Neuron (in vitro differentiated cells): ENCODE measurements around the gene BHLHE23.
"Not testable (repeated sequence)": the region's sequence is repeated elsewhere in the genome, so short reads cannot be mapped to it uniquely, and the experiment has no call there.

Source experiments
- H2AFZ ChIP-seq: one replicate; pipeline ENCODE4 v1.6.1; 2013; ENCODE audit warnings: low read depth, mild to moderate bottlenecking, inconsistent platforms, low read length, moderate library complexity
- H3K27me3 ChIP-seq: one replicate; pipeline ENCODE4 v1.6.1; 2013; ENCODE audit warnings: low read length; ENCODE audit not compliant: insufficient read depth
- H3K36me3 ChIP-seq: one replicate; pipeline ENCODE4 v1.6.1; 2013; ENCODE audit warnings: low read length; ENCODE audit not compliant: insufficient read depth
- H3K4me1 ChIP-seq: one replicate; pipeline ENCODE4 v1.6.1; 2013; ENCODE audit warnings: low read length; ENCODE audit not compliant: insufficient read depth
- H3K4me3 ChIP-seq: 2 replicates; pipeline ENCODE4 v1.5.1; 2013; ENCODE audit warnings: mild to moderate bottlenecking, low read length, moderate library complexity
- H3K9me3 ChIP-seq: one replicate; pipeline ENCODE4 v1.6.1; 2013; ENCODE audit warnings: low read length

BHLHE23 gene

DNA sequence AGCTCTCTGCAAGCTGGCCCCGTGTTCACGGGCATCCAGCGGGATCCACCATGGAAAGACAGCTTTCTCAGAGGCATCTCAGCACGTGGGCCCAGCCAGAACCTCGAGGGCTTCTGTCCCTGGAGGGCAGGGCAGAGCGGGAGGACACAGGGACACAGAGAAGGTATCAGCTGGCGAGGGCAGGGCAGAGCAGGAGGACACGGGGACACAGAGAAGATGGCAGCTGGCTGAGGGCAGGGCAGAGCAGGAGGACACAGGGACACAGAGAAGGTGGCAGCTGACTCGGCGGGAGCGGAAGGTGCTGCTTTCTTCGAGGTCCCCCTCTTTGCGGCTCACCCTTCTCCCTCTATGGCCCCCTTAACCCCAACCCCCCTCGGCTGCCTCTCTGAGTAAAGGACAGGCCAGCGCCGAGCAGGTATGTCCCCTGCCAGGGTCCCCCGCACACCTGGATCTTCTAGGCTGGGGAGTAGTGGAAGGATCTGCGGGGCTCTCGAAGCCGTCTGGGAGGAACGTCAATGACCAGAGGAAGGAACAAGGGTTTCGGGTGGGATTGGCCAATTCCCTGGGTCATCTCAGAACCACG, 28.9 kb upstream of the BHLHE23 start:
- Histone ChIP-seq H3K4me1 (peaks cover 24% of the 10 kb centered on the region), H3K27me3 (no peaks in the 10 kb centered on the region), H3K4me3 (no peak overlapping the region), H3K36me3 (no peaks in the 10 kb centered on the region), H2AFZ (no peak overlapping the region), H3K9me3 (peaks cover 2% of the 10 kb centered on the region)

DNA sequence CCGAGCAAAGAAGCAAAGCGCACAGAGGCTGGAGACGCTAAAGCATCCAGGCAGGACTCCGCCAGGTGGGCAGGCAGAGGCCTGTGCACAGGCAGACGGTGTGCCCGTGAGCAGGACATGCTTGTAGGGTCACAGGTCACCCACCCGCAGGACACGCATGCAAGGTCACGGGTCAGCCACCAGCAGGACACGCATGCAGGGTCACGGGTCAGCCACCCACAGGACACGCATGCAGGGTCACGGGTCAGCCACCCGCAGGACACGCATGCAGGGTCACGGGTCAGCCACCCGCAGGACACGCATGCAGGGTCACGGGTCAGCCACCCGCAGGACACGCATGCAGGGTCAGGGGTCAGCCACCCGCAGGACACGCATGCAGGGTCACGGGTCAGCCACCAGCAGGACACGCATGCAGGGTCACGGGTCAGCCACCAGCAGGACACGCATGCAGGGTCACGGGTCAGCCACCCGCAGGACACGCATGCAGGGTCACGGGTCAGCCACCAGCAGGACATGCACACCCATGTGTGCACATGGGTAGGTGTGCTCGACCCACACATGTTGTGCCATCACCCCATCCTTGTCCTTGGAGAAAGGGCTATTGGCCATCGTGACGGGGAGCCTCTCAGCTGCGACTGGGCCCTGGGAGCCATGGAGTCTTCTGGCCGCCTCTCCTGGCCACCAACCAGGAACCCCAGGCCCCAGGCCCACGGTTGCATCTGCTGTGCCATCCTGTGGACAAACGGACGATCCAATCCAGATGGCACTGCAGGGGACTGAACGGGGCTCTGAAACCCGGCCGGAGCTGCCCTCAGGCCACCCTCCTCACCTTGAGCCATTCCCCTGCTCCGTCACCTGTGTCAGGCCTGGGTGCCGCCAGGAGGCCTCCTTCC, 28.2 kb upstream of the BHLHE23 start:
- not testable (repeated sequence) for H3K4me3 ChIP-seq, H3K36me3 ChIP-seq, H3K9me3 ChIP-seq, H2AFZ ChIP-seq, H3K27me3 ChIP-seq
- H3K4me1 ChIP-seq = peaks cover 26% of the 10 kb centered on the region

DNA sequence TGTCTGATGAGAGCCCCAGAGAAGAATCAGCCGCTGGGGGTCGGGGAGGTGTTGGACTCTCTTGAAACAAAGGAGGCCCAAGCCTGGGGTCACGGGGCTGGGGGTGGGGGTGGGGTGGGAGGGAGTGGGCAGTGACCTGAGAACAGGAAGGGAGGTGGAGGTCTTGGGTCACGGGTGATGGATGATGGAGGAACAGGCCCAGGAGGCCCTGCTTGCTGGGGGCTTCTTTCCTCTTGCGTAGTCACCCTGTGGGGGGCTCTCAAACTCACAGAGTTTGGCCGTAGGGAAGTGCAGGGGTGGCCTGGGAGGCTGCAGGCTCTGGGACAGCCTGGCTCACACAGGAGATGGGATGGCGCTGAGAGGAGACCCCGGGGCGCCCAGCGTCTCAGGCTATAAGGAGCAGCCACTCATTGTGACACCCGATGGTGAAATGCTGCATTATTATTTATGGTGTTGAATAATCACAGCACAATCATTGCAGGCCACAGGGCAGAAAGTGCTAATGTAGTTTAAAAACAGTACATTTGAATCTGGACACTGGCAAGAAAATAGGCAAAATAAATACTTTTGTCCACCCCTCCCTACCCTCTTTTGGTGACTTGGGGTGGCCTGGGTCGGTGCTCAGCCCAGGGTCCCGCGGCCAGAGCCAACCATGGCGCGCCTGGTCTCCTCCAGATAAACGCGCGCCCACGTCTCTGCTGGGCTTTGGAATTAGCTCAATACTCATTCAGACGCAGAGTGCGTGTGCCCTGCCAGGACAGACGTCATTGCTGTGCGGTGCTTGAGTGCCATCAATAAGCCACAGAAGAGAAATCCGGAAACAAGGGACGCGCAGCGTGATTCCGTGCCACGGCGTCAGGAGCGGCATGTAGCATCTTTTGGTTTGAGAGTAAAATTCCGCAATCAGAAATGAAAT, 27.3 kb upstream of the BHLHE23 start:
- H3K27me3 ChIP-seq = peaks cover 4% of the 10 kb centered on the region
- H3K36me3 ChIP-seq = no peaks in the 10 kb centered on the region
- H3K9me3 ChIP-seq = peaks cover 2% of the 10 kb centered on the region
- no peak overlapping the region for H2AFZ ChIP-seq
- peaks cover 26% of the 10 kb centered on the region for H3K4me1 ChIP-seq
- no peak overlapping the region for H3K4me3 ChIP-seq

DNA sequence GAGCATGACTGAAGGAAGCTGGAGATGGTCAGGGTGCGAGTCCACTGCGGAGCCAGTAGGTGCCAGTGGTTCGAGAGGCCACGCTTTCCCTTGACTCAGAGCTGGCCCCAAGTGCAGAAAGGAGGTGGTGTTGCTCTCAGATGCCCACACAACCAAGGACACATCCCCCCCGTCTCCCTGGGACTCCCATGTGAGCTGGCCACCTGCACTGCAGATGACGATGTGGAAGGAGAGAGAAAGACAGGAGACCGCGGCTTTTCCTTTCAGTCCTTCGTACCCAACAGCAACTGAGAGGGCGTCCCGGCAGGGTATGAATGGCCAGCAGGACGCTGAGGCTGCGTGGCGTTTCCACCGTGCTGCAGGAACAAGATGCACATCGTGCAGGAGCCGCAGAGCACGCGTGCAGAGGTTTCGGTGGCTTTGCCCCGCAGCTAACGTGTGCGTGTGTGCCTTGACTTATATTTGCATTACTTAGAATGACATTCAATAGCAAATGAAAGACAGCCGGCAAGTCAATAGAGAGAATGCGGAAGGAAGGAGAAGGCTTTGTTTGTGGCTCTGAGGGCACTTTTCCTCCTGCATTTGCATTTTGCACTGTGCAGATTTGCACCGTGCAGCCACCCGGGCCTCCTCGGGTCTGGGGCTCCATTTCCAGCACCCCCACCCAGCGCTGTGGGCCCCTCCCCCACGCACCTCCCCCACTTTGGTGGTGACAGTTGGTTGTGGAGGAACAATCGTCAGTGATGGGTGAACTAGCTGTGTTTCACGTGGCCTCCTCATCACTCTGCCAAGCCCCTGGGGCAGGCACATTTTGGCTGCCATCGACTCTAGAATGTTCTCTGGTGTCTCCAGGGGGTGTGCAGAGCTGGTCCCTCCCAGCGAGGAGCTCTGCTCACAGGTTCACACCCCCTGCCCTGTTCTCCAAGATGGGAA, 26.4 kb upstream of the BHLHE23 start:
- H3K27me3 ChIP-seq = peaks cover 4% of the 10 kb centered on the region
- H3K36me3 ChIP-seq = no peaks in the 10 kb centered on the region
- H3K4me3 ChIP-seq = peak overlapping the region; percentile 7

DNA sequence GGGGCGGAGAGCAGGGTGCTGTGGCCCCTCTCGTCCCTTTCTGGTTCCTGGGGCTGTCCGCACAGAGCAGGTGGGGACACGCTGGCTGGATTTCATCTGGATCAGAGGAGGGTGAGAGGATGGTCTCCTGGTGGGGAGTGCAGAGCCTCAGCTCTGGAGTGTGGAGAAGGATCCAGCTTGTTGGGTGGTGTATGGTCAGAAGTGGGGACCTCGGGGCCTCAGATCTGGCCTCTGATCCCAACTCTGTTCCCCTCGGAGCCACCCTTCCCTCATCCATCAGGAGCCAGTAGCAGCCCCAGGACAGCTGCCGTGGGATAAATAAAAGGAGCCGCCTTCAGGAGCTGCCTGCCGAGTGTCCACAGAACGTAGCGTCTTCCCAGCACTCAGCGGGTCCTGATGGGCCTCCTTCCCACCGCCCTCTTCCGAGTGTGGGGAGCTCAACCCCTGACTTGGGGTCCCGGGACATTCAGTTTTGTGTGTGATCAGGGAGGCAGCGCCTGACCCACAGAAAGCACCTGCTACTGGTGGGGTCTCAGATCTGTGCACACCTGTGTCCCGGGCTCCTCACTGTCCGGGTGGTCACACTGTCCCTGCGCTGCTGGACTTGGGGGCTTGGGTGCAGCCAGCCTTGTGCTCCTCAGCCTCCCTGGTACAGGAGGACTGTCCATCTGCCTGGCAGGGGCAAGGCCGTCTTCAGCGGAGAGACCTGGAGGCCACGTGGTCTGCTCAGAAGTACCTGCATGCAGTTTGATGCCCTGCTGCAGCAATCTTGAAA, 25.4 kb upstream of the BHLHE23 start:
- Histone ChIP-seq H3K36me3 (no peaks in the 10 kb centered on the region), H3K27me3 (peaks cover 4% of the 10 kb centered on the region), H3K4me3 (no peak overlapping the region), H2AFZ (no peak overlapping the region), H3K9me3 (peaks cover 2% of the 10 kb centered on the region), H3K4me1 (peaks cover 31% of the 10 kb centered on the region)

More for the DNA sequence above, 26.4 kb upstream of the BHLHE23 start:
- H3K9me3 ChIP-seq = peaks cover 2% of the 10 kb centered on the region
- peak overlapping the region; percentile 2 for H2AFZ ChIP-seq
- H3K4me1 ChIP-seq = peaks cover 26% of the 10 kb centered on the region

DNA sequence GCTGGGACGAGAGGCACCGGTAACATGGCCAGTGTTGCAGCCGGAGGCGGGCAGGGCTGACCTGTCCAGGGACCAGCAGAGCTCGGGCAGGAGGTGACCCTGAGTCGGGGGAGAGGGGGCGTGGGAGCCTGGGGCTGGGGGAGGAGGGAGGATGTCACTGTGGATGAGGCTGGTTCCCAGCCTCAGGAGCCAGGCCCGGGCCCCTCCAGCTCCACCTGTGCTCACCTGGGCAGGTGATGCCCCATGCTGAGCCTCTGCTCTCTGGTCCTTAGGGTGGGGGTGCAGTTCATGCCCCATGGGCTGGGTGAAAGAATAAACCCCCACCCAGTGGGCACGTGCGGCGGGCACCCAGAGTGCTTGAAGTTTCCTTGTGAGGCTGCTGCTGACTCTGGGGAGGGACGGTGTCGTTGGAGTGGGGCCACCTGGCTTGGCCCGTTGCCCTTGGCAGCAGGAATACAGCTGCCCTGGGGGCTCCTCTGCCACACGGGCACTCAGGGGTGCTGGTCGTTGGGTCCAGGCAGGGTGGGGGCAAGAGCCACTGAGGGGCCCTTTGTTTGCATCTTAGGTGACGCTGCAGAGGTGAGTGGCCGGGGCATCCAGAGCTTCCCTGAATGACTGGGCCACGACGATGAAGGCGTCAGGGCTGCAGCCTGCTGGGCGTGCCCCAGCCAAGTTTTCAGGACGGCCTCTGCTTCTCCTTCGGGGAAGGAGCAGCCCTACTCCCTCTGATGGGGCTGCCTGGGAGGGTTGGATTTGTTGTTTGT, 24.7 kb upstream of the BHLHE23 start:
- H3K27me3 ChIP-seq = peaks cover 4% of the 10 kb centered on the region
- no peaks in the 10 kb centered on the region for H3K36me3 ChIP-seq

DNA sequence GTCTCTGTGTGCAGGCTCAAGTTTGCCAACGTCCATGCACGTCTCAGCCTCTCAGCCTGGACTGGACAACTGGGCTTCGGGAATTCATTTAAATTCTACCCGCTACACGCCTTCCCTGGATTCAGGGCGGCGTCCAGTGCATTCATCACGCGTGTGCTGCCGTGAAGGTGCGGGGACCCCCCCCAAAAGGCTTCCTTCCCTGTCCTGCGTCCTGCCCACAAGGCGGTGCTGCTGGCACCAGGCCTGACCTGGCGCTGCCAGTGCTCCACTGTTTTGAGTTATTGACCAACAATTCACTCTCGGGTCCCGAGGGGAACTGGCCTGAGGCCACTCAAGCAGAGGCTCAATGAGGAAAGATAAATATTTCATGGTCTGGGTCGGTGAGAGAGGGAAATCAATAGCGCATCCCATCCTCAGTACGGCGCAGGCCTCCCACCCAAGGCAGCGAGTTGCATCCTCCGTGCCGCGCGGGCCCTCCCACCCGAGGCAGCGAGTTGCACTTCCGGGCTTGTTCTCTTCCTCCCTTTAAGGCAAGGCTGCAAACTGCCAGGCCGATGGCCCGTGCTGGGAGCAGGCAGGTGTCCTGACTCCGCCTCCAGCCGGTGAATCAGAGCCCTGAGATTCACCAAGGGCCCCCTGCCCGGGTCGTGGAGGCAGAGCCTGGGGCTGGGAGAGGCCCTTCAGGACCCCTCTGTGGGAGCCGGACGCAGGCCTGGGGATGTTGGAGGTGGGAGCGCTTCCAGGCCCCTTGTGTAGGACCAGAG, 22.8 kb upstream of the BHLHE23 start:
- Histone ChIP-seq H2AFZ (no peak overlapping the region), H3K4me1 (peaks cover 30% of the 10 kb centered on the region), H3K27me3 (peaks cover 4% of the 10 kb centered on the region)

More for the DNA sequence above, 24.7 kb upstream of the BHLHE23 start:
- Histone ChIP-seq H3K4me1 (peaks cover 31% of the 10 kb centered on the region), H2AFZ (no peak overlapping the region), H3K9me3 (peaks cover 2% of the 10 kb centered on the region), H3K4me3 (no peak overlapping the region)

DNA sequence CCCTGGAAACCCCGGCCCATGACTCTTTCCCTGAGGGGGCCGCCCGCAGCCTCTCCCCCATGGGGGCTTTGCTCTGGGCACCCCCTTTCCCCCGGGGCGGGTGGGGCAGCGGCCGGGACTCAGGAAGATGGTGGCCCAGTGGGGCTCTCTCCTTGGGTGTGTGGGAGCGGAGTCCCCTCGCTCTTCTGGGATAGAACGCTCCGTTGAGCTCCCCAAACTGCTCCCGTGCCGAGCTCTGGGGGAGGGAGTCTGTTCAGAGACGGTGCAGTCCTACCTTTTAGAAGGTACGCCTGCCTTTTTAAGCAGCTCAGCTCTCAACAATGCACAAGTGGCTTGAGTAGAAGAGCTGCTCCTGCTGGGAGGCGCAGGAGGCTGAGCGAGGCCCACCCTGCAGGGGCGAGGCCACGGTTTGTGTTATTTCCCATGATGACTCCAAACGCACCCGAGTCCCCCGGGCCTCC, 21.7 kb upstream of the BHLHE23 start:
- H3K9me3 ChIP-seq = no peaks in the 10 kb centered on the region
- no peak overlapping the region for H2AFZ ChIP-seq
- H3K4me3 ChIP-seq = no peak overlapping the region
- H3K4me1 ChIP-seq = peaks cover 20% of the 10 kb centered on the region
- H3K27me3 ChIP-seq = peaks cover 4% of the 10 kb centered on the region
- no peaks in the 10 kb centered on the region for H3K36me3 ChIP-seq

More for the DNA sequence above, 22.8 kb upstream of the BHLHE23 start:
- Histone ChIP-seq H3K9me3 (no peaks in the 10 kb centered on the region), H3K36me3 (no peaks in the 10 kb centered on the region), H3K4me3 (no peak overlapping the region)

DNA sequence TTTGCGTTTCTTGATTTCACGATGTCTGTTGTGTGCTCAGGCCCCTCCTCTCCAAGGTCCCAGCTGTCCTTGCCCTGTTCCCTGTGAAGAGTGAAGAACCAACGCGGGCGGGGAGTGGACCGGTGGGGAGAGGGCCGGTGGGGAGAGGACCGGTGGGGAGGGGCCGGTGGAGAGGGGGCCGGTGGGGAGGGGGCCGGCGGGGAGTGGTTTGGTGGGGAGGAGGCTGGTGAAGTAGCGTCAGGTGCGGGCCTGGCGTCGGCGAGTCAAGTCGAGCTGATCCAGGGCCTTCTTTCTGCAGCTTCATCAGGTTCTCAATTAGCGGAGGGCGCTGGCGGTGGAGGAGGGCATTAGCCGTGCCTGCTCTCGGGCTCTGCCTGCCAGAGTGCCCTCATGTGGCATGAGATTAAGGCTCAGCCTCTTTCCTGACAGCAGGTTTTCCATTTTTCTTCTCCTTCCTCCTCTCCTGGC, 21.2 kb upstream of the BHLHE23 start:
- peaks cover 4% of the 10 kb centered on the region for H3K27me3 ChIP-seq

DNA sequence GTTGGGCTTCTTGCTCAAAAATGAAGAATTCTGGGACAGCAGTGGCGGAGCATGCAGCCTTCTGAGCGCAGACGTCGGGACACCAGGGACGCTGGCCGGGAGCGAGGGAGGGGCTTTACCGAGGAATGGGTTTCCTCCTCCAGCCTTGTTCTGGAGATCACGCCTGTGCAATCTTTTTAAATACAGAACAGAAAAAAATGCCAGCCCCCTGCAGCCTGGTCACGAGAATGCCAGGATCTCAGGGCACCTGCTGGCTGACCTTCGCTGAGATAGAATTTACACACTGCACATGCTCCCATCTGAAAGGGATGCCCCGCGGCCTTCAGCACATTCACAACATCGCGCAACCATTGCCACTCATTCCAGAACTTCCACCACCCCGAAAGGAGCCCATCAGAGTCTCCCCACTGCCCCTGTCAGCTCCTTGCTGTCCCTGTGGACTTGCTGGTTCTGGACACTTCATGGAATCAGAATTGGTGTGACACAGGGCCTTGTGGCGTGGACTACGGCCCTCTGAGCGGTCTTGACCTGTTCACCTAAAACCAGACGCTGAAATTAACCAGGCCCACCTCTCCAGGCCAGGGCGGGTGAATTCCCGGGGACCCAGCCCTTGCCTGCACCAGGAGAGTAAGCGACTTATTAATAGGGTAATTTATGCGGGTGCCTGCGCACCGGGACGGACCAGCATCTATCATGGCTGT, 20.6 kb upstream of the BHLHE23 start:
- H3K36me3 ChIP-seq = no peaks in the 10 kb centered on the region
- H2AFZ ChIP-seq = no peak overlapping the region
- no peak overlapping the region for H3K4me3 ChIP-seq
- peaks cover 9% of the 10 kb centered on the region for H3K4me1 ChIP-seq
- no peaks in the 10 kb centered on the region for H3K9me3 ChIP-seq
- peaks cover 4% of the 10 kb centered on the region for H3K27me3 ChIP-seq

More for the DNA sequence above, 21.2 kb upstream of the BHLHE23 start:
- Histone ChIP-seq H3K4me3 (no peak overlapping the region), H3K4me1 (peaks cover 15% of the 10 kb centered on the region), H3K36me3 (no peaks in the 10 kb centered on the region), H3K9me3 (no peaks in the 10 kb centered on the region), H2AFZ (no peak overlapping the region)
